ENCODE results near the gene RGCC.

Gene RGCC

DNA sequence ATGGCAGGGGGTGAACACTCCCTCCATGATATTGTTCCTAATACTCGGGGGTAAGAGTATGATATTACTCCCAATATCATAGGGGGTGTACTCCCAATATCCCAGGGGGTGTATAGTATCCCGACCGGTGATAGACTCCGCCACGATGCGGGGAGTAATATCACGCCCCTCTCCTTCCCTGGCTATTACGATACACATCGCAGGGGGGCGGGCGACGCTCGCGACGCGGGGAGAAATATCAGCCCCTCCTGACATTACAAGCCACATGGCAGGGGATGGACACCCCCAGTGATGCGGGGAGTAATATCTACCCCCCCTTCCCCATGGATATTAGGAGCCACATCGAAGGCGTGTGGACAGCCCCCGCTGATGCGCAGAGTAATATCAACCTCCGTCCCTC is 3.2 kb upstream of the RGCC start:
- DNase-seq, result no peak

DNA sequence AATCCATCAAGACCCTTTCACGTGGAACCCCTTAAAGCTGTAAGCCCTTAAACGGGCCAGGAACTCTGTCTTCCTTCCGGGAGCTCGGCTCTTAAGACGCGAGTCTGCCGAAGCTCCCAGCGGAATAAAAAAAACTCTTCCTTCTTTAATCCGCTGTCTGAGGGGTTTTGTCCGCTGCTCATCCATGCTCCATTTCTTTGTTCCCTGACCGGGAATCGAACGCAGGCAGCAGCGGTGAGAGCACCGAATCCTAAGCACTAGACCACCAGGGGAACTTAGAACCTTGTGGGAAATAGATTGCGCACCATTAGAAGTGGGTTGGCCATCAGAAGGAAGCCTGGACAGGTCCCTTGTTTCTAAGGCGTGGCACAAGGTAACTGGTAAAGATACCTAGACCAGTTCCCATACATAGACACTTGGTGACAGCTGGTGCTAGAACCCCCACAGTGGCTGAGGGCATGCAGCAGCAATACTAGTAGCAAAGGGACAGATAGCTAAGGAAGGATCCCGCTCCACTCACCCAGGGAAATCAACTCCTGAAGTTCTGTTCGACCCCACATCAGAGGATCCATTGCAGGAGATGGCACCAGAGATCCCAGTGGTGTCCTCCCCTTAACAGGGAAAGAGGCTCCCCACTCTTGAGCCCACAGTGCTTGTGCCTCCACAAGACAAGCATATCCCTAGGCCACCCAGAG is 1.5 kb upstream of the RGCC start:
- DNase-seq, result no peak

DNA sequence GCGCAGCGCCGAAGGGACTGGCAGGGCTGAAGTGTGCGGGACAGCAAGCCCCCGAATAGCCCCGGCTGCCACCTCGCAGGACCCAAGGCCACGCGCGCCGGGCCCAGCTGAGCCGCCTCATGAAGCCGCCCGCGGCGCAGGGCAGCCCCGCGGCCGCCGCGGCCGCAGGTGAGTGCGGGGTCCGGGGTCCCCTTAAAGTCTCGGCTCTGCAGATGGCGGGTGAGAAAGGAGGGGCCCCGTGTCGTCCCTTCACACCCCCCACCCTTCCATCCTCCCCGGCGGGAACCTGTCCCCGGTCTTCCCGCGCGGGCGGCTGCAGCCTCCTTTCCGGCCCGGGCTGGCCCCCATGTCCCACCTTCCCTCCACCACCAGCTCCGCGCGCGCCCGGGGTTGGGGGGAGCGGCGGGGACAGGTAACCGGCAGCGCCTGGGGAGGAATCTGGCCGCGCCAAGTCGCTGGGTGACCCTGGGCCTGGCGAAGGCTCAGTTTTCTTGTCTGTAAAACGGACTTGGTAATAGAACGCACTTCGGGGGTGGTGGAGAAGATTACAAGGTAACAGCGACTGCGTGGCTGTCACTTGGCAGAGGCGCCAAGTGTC is 338 bp downstream of the RGCC start:
- DNase-seq, result no peak

DNA sequence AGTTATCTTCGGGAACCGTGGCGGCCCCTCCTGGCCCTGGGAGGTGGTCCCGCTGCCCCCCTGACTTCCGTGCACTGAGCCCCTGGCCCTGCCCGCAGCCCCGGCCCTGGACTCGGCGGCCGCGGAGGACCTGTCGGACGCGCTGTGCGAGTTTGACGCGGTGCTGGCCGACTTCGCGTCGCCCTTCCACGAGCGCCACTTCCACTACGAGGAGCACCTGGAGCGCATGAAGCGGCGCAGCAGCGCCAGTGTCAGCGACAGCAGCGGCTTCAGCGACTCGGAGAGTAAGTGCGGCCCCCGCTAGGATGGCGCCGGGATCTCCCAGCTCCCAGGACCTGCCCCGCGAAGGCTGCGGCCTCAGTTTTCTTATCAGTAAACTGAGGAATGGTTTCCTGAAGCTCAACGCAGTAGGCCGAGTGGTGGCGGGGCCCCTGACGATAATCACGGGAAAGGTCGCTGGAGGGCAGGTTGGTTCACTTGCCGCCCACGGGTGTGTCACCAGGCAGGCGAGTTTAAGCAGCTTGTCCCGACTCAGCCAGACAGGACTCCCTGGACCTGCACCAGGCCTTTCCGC is 924 bp downstream of the RGCC start:
- DNase-seq, result no peak

DNA sequence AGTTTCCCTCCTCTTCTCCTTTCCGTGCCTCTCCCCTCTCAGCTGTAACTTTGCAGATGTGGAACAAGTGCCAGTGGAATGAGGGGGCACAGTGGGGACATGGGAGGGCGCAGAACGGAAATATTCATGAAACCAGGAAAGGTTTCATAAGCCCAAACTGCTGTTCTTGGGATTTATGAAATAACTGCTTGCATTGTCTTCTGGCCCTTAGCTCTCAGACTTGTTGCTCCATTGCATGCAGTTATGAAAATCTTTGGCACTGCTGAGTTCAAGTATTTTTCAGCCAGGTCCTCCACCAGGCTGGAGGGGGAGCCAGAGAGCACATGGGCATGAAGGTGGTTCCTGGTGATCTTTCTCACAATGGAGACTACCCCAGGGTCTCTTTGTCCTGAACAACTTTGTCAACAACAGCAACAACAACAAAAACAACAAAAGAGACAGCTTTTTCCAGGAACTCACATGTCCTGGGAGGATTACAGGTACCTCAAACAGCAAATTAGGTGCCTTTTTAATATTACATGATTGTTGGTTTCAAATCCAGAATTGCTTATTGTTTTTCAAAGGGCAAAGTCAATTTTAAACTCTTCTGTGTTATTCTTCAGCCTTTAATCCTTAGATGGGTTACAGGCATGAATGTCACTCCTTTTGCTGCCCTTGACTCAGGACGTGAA is 1.5 kb downstream of the RGCC start:
- no peak for DNase-seq

DNA sequence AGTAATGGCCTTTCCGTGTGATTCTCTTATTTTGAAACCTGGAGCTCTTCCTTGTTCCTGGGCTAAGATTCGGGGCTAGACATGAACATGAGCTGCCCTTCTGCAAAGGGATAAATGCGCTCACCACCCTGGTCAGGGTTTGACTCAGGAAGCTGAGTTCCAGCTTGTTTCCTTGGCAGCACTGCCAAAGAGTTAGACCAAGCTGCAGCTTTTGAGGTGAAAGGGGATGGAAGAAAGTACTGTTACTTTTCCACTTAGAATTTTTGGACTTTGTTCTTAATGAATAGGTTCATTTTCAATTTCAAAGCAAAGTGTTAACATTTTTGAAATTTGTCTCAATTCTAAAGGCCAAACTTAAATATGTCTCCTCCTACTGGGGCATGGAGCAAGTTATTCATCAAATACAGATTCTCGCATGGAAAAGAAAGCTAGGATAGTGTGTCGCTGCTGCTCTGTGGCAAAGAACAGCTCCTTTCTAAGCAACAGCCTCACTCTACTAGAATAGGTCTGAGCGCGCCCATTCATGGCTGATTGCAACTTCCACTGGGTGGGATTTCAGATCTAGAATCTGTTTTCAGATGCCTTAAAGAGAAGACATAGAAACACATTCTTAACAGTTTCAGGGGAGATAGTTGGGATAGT is 2.2 kb downstream of the RGCC start:
- DNase-seq, result no peak

DNA sequence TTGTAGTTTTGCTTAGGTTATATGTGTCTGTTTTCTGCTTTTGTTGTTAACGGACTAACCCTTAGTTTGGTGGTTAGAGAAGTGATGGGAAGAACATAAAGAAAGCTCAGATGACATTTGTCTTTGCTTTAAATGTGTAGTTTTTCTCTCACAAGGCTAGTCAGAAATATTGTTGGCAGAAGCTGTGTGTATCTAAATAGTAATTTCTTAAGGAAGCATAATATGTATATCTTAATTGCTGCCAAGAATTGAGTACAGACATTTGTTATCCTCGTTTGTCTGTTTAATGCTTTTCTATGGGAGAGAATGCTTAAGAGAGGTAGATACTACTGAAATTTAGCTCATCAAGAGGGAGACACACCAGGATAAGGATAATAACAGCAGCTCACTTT is 2.7 kb downstream of the RGCC start:
- DNase-seq, result no peak

DNA sequence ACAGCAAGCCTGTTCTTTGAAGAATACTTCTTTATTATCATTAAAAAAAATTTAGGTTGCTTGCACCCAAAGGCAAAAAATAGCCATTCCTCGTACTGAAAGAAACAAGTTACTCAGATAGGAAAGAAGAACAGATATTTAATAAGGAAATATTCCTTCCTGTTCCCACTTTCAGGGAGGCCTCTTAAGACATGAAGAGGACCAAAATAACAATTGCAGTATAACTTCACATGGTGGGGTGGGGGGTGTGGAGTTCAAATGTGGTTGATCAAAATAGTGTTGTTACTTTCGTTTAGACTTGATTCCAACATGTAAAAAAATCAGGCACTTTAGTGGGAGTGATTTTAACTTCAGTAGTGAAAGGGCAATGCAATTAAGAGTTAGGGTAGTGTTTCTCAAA is 3.6 kb downstream of the RGCC start:
- no peak for DNase-seq

DNA sequence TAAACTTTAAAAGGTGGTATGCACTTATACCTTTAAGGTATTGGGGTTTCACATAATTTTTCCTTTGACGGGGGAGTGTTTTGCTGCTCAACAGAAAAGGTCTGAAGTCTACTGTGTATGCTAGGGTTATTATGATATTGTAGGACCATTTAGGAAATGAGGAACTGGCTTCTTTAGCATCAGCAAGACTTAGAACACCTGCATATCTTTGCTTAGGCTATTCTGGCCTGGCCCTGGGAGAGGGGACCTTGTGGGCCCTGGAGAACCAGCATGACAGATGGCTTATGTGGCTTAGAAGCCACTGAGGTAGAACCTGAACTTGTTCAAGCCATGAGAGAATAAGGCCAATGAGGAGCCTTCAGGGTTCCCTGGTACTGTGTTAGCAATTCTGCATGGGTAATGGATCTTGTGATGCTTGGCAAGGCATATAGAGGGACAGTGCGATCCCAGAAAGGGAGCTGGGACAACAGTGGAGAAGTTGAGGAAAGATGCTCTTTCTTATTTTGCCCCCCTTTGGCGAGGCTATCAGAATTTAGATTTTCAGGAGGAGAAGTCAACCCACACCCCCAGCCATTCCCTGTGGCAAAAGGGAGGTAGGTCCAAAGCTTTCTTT is 4.3 kb downstream of the RGCC start:
- DNase-seq, result no peak

DNA sequence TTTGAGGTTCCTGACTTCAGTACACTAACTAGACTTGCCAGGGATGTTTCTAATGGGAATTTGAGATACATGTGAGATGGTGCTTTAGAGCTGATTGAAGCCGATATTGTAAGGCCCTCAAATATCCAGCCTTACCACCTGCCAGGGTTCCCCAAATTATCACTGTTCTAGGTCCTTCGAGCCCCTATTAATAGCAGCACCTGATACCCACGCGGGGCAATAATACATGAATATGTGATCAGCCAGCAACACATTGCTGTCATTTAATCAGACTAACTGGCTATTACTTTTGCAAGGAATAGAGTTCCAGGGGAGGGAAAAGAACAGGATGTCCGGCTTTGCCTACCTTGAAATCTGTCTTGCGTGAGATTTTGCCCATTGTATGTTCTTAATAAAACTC is 5.1 kb downstream of the RGCC start:
- no peak for DNase-seq

DNA sequence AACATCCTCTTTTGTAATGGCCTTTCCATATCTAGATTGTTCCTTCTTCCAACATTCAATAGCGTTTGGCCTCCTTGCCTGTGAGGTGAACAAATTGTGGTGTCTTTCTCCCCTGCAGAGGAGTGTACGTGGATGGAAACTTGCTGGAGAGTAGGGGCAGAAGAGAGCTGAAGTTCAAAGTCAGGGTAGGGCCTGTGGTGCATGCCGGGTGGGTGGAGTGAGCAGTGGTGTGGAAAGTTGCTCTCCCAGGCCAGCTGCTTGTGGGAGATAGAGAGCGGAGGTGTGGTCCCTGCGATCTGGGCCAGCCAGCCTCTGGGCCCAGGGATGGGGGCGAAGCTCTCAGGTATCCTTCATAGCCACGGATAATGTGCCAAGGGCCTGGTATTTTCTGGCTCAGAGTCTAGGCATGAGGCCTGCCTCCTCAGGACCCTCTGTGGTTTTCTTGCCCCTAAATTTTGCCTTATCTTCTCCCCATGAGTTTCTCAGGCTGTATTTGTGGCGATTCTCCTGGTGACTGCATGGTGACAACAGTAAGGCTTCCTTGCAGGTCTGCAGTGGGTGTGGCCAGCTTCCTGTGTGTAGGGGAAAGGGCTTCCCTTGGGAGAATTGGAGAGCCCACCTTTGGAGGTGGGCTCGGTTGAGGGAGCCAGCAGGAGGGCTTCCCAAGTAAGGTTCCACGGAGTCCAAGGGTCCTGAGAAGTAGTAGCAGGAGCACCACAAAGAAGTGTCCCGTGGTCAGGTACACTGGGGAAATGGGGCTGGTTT is 6.7 kb downstream of the RGCC start:
- DNase-seq, result no peak

DNA sequence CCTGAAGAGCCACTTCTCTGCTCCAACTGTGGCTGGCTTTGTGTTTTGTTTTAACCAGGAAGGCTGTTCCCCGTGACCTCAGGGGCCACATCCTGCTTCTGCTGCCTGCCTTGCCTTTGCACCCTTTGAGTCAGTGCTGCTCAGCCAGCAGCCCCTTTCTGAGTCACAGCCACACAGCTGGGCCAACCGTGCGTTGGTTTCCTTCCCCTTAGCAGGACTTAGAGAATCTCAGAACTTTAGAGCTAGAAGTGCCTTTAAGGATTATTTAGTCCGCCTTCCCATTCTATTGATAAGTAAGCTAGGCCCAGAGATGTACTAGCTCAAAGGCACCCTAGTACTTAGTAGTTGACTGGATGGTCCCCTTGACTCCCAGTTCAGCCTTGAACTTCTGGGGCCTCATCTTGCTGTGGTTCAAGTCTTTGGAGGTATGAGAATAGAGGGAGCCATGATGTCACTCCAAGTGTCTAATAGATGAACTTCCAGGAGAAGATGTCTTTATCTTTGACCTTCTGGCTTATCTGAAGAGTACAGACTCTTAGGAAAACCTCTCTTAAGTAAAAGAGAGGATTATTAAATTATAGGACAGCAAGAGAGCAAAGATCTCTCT is 8.0 kb downstream of the RGCC start:
- DNase-seq, result no peak

DNA sequence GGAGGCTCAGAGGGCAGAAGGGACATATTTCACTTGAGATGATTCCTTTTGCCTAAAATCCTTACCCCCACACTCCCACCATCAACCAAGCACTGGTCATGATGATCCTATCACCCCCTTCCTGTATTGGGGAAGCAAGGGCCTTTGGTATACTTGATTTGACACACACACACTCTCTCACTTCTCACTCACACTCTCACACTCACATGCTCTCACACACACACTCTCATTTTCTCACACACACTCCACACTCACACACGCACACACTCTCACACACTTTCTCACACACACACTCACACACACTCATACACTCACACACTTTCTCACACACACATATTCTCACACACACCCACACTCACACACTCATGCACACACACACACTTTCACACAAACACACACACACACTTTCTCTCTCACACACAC is 8.6 kb downstream of the RGCC start:
- no peak for DNase-seq

DNA sequence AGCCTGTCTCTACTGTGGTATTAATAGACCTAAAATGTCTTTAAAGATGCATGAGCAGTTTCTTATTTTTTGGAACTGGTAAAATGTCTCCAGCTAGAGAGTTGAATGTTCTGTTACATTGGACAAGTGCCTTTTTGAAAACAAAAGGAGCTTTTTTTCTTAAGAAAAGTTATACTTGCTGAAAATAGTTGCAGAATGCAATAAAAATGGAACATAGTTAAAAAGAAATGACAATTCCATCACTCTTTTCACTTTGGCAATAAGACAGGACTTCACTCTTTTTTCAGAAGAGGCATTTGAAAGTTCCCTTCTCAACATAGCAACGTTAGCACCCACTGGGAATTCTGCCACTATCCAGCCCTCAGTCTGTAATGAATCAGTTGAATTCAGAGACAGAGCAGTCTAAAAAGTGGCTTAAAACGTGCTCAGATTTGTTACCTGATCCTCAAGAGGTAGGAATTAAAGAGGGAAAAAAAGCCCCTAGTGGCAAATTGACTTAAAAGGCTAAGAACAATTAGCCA is 10.1 kb downstream of the RGCC start:
- DNase-seq, result no peak

DNA sequence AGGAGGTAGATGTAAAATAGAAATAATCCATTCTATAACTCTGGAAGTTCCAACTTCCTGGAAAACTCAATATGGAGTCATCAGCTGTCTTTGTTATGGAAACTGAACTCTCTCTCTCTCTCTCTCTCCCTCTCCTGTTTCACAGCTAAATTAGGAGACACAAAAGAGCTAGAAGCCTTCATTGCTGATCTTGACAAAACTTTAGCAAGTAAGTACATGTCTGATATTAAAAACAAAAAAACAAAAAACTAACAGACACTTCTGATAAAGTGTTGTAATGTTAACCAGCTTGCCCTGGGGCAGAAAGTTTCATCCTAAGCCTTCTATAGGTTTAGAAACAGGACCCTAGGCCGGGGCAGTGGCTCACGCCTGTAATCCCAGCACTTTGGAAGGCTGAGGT is 11.3 kb downstream of the RGCC start:
- no peak for DNase-seq

DNA sequence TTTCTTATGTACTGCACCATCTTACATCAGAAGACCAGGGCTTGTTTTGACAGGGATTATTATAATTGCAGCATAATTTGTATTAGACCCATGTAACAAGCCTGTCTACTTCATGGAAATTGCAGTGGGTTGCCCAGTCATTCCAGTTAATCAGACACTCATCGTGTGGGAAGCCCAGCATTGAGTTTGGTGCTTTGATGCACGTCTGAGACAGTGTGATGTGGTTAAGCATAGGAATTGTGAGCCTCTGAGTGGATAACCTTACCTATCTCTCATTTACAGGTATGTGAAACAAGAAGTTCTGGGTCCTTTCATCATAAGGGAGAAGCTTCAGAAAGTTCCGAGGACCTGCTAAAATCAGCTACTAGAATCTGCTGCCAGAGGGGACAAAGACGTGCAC is 12.8 kb downstream of the RGCC start:
- no peak for DNase-seq

DNA sequence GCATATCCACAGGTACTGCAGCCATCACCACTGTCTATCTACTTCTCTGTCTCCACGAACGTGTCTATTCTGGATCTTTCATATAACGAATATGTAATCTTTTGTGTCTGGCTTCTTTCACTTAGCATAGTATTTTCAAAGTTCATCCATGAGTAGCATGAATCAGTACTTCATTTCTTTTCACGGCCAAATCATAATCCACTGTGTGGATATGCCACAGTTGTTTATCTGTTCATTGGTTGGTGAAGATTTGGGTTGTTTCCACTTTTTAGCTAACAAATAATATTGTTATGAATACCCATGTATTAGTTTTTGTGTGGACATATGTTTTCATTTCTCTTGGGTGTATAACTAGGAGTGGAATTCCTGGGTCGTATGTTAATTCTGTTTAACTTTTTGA is 14.4 kb downstream of the RGCC start:
- no peak for DNase-seq

DNA sequence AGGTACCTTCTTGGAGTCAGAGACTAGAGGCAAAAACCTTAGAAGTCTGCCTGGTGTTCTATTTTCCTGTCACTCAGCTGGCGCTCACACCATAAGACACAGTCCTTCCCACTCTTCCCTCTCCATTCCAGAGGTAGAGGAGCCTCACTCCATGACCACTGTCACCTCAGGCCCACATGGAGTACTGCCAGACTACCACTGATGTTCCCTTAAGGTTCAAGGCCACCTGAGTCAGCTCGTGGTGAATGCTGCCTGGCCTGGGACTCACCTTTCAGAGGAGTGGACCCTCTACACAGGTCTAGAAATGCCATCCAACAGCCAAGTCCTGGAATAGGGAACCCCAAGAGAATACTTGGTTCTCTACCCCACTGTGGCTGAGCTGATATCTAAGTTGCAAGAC is 29.9 kb downstream of the RGCC start:
- DNase-seq, result no peak

DNA sequence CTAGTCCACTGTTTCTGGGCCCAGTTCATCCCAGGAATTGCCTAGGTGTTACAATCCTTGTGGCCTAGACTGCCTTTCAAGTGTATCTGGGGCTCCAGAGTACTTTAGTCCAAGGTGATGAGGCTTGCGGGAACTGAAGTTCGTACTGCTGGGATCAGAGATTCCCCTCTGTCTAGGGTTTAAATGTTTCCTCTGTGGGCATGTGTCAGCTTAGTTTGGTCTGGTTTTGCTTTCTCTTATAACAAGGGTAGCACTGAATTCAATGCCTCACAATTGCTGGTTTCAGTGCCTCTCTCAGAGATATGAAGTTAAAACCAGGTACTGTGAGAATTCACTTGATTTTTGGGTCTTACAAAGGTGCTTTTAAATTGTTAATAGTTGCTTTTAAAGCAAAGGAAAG is 30.8 kb downstream of the RGCC start:
- DNase-seq, result no peak

DNA sequence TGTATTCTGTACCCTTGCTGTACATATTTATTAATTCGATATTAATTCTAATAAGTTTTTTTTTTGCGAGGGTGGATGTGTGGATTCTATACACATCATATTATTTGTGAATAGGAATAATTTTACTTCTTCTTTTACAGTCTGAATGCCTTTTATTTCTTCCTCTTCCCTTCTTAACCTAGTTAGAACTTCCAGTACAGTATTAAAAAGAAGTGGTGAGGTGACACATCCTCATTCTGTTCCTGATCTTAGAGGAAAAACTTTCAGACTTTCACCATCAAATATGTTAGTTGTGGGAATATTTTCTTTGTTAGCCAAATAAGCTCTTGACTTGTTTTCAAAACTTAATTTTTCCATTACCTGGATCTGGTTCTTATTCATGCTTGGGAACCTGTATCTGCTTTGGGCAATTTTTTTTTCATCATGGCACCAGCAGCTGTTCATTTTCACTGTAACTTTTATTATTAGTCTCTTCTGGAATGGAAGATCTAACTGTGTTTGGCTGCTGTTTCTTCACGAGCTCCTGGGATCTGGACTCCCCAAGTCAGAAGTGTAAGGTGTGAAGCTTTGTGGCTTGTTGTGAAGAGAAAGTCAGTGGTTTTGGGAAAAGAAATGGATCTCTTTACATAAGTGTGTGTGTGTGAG is 33.1 kb downstream of the RGCC start:
- DNase-seq, result no peak

DNA sequence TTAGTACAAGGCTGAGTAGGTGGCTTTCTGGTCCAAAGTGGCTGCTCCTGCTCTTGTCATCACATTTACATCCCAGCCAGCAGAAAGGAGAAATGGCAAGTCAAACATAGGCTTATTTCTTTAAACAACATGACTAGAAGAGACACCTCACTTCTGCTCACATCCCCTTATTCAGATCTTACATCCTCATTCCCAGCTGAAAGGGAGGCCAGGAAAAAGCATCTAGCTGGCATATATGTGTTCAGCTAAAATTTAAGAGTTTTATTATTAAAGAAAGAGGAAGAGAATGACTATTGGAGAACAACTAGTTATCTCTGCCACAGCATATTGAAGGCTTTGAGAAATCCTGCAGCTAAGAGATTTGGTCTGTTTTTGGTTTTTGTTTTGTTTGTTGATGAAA is 34.1 kb downstream of the RGCC start:
- DNase-seq, result no peak
